PC-9 (cell line): ENCODE measurements around the gene TMCC1. TPM values are rescaled to one million over a fixed set of nuclear protein-coding genes. Genes with fewer than 3 reads are reported as not detected.

Source experiments
- Bru-seq: library from RNA; stranded (reverse); fragments of 400-500 nt; gene quantifications from one replicate; lab custom pipeline; 2021; lab: Mats Ljungman, UMichigan
- BruChase-seq, 2 experiments: library from RNA; stranded (reverse); fragments of 400-500 nt; gene quantifications; one replicate each; lab custom pipeline; 2021; lab: Mats Ljungman, UMichigan
- BruUV-seq: library from RNA; stranded (reverse); fragments of 400-500 nt; replicated peaks from 2 replicates; lab custom pipeline; 2021; lab: Mats Ljungman, UMichigan
- CTCF ChIA-PET: fragments of 300-600 bp; sonication (Branson Sonifier 250); formaldehyde crosslinking; loops from one replicate; lab custom pipeline; 2022; ENCODE audit warnings: antibody characterized with exemption; lab: Charles Lee
- POLR2A ChIA-PET: fragments of 300-600 bp; sonication (Branson Sonifier 250); formaldehyde crosslinking; loops from one replicate; lab custom pipeline; 2022; ENCODE audit warnings: antibody characterized with exemption; ENCODE audit not compliant: unreplicated experiment; lab: Charles Lee
- DNase-seq, 2 experiments: peaks; one replicate each; pipeline versions ENCODE4 v3.0.0 to v3.0.0-alpha.2; 2015 to 2022; ENCODE audit warnings: mixed read lengths in 1 of 2
- H2AFZ ChIP-seq: fragments of 200-600 bp; sonication (generic); 2 replicates; pipeline ENCODE4 v1.8.1; 2017; ENCODE audit warnings: antibody characterized with exemption
- H3F3A ChIP-seq: fragments of 200-600 bp; sonication (generic); 2 replicates; pipeline ENCODE4 v1.8.1; 2017; ENCODE audit warnings: antibody characterized with exemption, mild to moderate bottlenecking, low read depth; ENCODE audit not compliant: insufficient read depth
- H3K27ac ChIP-seq: fragments of 200-600 bp; sonication (generic); 2 replicates; pipeline ENCODE4 v1.6.1; 2016; ENCODE audit warnings: mixed run types
- H3K27me3 ChIP-seq: fragments of 200-600 bp; sonication (generic); 2 replicates; pipeline ENCODE4 v1.6.1; 2016; ENCODE audit warnings: low read depth, mixed run types; ENCODE audit not compliant: insufficient read depth
- H3K36me3 ChIP-seq: fragments of 200-600 bp; sonication (generic); 2 replicates; pipeline ENCODE4 v1.6.1; 2016; ENCODE audit warnings: low read depth, mixed run types
- H3K4me1 ChIP-seq: fragments of 200-600 bp; sonication (generic); replicated peaks from 2 replicates; pipeline ENCODE4 v1.6.1; 2016; ENCODE audit warnings: mixed run types; ENCODE audit not compliant: insufficient read depth
- H3K4me2 ChIP-seq: fragments of 200-600 bp; sonication (generic); 2 replicates; pipeline ENCODE4 v1.6.1; 2017; ENCODE audit warnings: mixed run types
- H3K4me3 ChIP-seq: fragments of 200-600 bp; sonication (generic); 2 replicates; pipeline ENCODE4 v1.6.1; 2016; ENCODE audit warnings: mixed run types
- H3K79me2 ChIP-seq: fragments of 200-600 bp; sonication (generic); 2 replicates; pipeline ENCODE4 v1.6.1; 2017; ENCODE audit warnings: low read depth, mixed run types
- H3K9me2 ChIP-seq: fragments of 200-600 bp; sonication (generic); 2 replicates; pipeline ENCODE4 v1.8.1; 2017; ENCODE audit warnings: mild to moderate bottlenecking; ENCODE audit not compliant: insufficient read depth
- H3K9me3 ChIP-seq: fragments of 200-600 bp; sonication (generic); 2 replicates; pipeline ENCODE4 v1.8.1; 2016; ENCODE audit warnings: low read depth; ENCODE audit not compliant: insufficient read depth
- H4K20me1 ChIP-seq: fragments of 200-600 bp; sonication (generic); 2 replicates; pipeline ENCODE4 v1.8.1; 2017; ENCODE audit not compliant: insufficient read depth
- CTCF ChIP-seq: fragments of 200-600 bp; sonication (generic); conservative IDR thresholded peaks from 2 replicates; pipeline ENCODE4 v1.6.1; 2017; ENCODE audit warnings: mixed run types, antibody characterized with exemption, mild to moderate bottlenecking, moderate library complexity
- EZH2 ChIP-seq: fragments of 200-600 bp; sonication (generic); IDR thresholded peaks from 2 replicates; pipeline ENCODE4 v1.8.0; 2017; ENCODE audit warnings: antibody characterized with exemption, low read depth
- intact Hi-C: fragments of 100-400 bp; cut with micrococcal nuclease; formaldehyde crosslinking; loops from one replicate; pipeline ENCODE4 v1.10.0; 2022; ENCODE audit not compliant: unreplicated experiment
- long read RNA-seq: library from polyadenylated mRNA; stranded (forward); transcript quantifications from one replicate; pipeline ENCODE4 v2.0.0, GENCODE V29; 2022
- total RNA-seq: library from RNA; stranded (reverse); gene quantifications from 2 replicates; pipeline ENCODE4 v1.2.3, GENCODE V29; 2021

TMCC1 gene
- total RNA-seq (41.4 and 48.1 TPM in 2 replicates), Bru-seq, nascent RNA (percentile 92 among the genes with signal in this experiment), BruChase-seq, experiment 1, labeled RNA remaining after a 2-hour chase (percentile 88 among the genes with signal in this experiment), BruChase-seq, experiment 2, labeled RNA remaining after a 6-hour chase (percentile 64 among the genes with signal in this experiment)
- long read RNA-seq, partial matches to known transcripts: 2 of 29 reads
- long read RNA-seq, other reads (novel, unspliced or antisense): 25 of 29 reads

GRCh38 chr3:129893581-129894070, at the start of gene TMCC1:
Gene TMCC1, minus strand, starts transcription at chr3:129893711.
- Histone ChIP-seq H3K9me2 (no peaks in the 10 kb centered on the region), H3K79me2 (peaks cover 52% of the 10 kb centered on the region), H3K27ac (peak within 1 kb of the TSS; percentile 88), H3K36me3 (no peaks in the 10 kb centered on the region; the same call in 1 of the 2 replicates), H3K9me3 (no peaks in the 10 kb centered on the region), H3K27me3 (no peaks in the 10 kb centered on the region), H3F3A (peaks cover 28% of the 10 kb centered on the region), H2AFZ (peak within 1 kb of the TSS; percentile 99), H3K4me3 (peak within 1 kb of the TSS; percentile 100), H4K20me1 (no peaks in the 10 kb centered on the region; the same call in 1 of the 2 replicates), H3K4me1 (peaks cover 41% of the 10 kb centered on the region), H3K4me2 (peak within 1 kb of the TSS; percentile 99)
- ChIA-PET POLR2A (interaction anchor here (0.5 to 1.0 kb wide), 11 partner anchors 15 to 1526 kb away, joined by 3 to 10 read pairs (median 4); partner anchors contain the start of gene H1-8), CTCF (interaction anchor here (0.6 to 1.6 kb wide), 5 partner anchors 10 to 803 kb away, joined by 3 to 5 read pairs (median 4); no protein-coding TSS in a partner anchor)
- DNase-seq: peak; percentile 83 to 96
- no peak for TF ChIP-seq CTCF
- TF ChIP-seq EZH2: no peak
- intact Hi-C loops: loop anchor here (1.0 to 2.0 kb wide), 3 partner anchors 15 to 267 kb away; no protein-coding TSS in a partner anchor
- BruUV-seq: no TSS peak

- H3K27ac ChIP-seq: no peak overlapping the region
These were observed 49.5 kb upstream of the TMCC1 start for GRCh38 chr3:129943020-129943419.

More at GRCh38 chr3:129943020-129943419, 49.5 kb upstream of the TMCC1 start:
- Histone ChIP-seq H3K9me2 (no peaks in the 10 kb centered on the region), H4K20me1 (no peaks in the 10 kb centered on the region), H3K9me3 (peaks cover 5% of the 10 kb centered on the region; the same call in 1 of the 2 replicates), H3K79me2 (no peaks in the 10 kb centered on the region), H3K4me2 (no peak overlapping the region), H3F3A (no peaks in the 10 kb centered on the region), H3K4me3 (no peak overlapping the region), H3K27me3 (peaks cover 15% of the 10 kb centered on the region; the same call in 1 of the 2 replicates), H3K36me3 (no peaks in the 10 kb centered on the region), H2AFZ (no peak overlapping the region), H3K4me1 (no peaks in the 10 kb centered on the region)
- ChIA-PET CTCF (interaction anchor here (0.6 to 1.5 kb wide), 7 partner anchors 60 to 1524 kb away, joined by 3 to 13 read pairs (median 5); no protein-coding TSS in a partner anchor), POLR2A (interaction anchor here (0.6 kb wide), 1 partner anchor 153 kb away, joined by 7 read pairs; no protein-coding TSS in a partner anchor)
- intact Hi-C loops: loop anchor here (2.0 to 10.0 kb wide), 4 partner anchors 60 to 594 kb away; no protein-coding TSS in a partner anchor
- no peak for DNase-seq
- BruUV-seq: no TSS peak
- TF ChIP-seq EZH2: no peak
- TF ChIP-seq CTCF: no peak
